Hindlimb muscle (tissue), 1 donor: ENCODE measurements around the gene DIP2A. TPM values are rescaled to one million over a fixed set of nuclear protein-coding genes. Genes with fewer than 3 reads are reported as not detected.
"Not testable (repeated sequence)": the region's sequence is repeated elsewhere in the genome, so short reads cannot be mapped to it uniquely, and the experiment has no call there.

Source experiments
- DNase-seq: peaks from one replicate; pipeline ENCODE4 v3.0.0-alpha.2; 2013
- polyA plus RNA-seq: library from polyadenylated mRNA; unstranded; fragments of 120-200 nt; gene quantifications from one replicate; pipeline ENCODE4 v1.2.1, GENCODE V29; 2013; ENCODE audit not compliant: insufficient read length

Gene DIP2A
- polyA plus RNA-seq, 1 donor, result 30.7 TPM

DNA sequence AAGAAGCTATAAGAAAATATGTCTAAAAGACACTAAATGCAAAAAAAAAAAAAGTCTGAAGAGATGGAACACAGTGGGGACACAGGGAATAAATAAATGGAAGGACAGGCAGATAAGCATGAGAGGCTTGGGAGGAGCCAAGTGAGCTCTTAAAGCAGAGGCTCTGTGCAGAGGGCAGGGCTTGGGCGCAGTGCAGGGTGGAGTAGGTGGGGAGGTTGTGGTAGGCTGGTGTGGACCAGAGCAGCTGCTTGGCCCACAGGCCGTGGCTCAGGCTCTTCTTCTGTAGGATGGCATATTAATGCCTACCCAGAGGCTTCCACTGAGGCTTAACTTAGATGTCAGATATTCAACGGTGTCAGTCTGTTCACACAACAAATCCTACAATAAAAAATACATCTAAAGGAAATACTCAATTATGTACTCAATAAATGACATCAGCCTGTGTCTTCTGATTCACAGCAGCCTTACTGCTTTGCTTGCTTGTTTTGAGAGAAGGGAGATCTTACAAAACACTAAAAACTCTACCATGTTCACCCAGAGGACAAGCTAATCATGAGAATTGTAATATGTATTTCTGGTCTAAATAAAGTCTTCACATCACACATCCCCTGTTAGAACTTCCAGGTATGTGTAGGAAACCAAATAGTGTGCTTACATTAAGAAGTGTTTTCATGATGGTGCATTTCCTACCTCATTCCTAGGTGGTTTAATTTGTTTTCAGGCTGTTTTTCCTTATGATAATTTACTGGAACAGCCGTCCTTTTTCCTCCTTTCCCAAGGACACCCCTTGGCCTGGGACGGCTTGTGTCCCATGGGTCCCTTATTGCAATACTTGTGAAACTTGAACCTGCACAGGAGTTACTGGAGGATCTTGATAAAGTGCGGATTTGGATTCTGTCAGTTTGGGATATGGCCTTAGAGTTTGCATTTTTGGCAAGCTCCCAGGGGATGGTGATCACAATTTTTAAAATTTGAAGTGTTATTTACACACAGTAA is 24.9 kb downstream of the DIP2A start:
- no peak for DNase-seq

DNA sequence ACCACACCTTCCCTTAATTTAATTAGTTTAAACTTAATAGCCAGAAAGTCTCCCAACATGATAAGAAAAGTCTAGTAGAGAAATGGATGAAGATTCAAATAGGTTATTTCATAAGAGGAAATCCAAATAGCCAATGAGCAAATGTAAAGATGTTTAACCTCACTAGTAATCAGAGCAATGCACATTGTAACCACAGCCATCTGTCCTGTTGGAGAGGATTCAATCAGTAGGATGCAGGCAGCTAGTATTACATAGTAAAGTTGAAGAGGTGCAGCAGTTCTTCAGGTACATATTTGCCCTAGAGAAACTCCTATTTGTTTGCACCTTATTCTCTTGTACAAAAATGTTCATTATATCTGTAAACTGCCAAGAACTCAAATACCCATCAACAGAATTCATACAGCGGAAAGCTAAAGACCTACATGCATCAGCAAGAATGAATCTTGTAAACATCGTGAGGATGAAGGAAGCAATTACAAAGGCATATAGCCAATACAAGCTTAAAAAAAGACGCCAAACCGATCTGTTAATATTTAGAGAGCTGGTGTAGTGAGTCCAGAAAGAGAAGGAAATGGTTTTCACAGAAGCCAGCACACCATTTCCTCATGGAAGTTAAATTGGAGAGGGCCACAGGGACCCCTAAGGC is 27.9 kb downstream of the DIP2A start:
- no peak for DNase-seq

DNA sequence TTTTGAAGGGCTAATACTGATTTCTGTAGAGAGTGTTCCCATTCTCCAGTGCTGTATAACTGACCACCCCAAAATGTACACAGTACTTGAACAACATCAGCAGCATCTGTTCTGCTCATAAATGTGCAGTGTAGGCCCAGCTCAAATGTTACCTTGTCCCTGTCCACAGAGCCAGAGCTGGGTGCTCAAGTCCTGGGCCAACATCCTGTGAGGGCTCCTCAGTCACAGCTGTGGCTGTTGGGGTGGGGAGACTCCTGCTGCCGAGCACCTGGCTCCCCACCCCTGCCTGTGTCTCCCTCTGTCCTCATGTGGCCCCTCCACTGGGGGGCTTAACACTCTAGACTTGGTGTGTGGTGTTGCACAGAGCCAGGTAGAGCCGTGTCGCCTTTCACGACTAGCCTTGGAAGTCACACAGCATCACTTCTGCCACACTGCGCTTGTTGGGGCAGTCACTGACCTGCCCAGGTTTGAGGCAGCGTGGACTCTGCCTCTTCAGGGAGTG is 30.5 kb downstream of the DIP2A start:
- DNase-seq, result no peak

DNA sequence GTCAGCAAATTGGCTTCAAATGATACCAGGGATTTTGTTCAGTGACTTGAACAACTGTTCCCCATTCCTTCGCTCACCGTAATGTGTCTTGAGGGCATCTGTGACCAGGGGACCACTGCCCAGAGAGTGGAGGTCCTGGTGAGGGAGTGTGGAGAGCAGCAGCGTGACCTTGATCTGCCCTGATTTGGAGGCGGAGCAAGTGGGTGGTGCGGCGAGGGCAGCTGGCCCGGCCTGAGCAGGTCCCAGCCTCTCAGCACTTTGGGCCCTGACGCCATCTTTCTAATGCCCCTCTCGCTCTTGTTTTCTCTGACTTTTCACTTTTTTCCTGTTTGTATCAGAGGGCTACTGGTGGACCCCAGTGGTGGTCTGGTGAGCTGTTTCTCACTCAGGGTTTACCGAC is 31.1 kb downstream of the DIP2A start:
- DNase-seq, result no peak

DNA sequence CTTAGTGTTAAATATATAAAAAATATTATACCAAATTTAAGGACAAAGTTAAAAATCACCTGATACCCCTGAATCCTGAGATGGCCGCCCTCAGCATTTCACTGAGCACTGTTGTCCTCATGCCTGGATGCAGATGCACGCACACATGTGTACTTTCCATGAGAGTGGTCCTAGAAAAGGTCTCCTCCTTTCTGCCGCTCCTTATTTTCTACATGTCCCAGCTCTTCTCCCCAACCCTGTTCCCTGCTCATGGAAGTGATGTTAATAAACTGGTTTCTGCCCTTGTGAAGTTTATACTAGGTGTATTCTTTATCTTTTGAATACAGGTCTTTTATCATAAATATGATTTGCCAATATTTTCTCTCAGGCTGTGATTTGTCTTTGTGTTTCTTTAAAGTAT is 32.9 kb downstream of the DIP2A start:
- DNase-seq, result no peak

DNA sequence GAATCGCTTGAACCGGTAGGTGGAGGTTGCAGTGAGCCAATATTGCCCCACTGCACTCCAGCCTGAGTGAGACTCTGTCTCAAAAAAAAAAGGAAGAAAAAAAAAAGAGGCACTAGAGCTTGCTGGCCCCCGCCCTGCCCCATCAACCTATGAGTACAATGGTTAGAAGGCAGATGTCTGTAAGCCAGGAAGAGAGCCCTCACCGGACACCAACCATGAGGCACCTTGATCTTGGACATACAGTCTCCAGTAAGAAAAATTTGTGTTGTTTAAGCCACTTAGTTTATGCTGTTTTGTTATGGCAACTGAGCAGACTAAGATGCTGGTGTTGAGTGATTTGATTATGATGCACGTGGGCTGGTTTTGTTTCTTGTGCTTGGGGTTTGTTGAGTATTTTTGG is 34.2 kb downstream of the DIP2A start:
- DNase-seq, result no peak

DNA sequence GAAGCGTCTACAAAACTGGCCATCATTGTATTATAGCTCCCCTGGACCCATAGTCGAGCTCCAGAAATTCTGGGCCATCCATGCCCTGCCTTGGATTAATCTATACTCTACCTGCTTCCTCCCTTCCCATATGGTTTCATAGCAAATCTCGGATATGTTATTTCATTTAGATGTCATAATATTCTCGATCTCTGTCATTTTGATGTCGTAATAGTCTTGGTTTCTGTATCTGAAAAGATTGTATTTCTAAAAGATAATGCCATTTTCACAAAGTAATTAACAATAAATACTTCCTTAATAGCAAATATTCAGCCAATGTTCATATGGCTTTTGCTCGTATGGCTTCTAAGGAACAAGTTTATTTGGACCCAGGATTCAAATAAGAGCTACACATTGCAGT is 35.1 kb downstream of the DIP2A start:
- DNase-seq, result no peak

DNA sequence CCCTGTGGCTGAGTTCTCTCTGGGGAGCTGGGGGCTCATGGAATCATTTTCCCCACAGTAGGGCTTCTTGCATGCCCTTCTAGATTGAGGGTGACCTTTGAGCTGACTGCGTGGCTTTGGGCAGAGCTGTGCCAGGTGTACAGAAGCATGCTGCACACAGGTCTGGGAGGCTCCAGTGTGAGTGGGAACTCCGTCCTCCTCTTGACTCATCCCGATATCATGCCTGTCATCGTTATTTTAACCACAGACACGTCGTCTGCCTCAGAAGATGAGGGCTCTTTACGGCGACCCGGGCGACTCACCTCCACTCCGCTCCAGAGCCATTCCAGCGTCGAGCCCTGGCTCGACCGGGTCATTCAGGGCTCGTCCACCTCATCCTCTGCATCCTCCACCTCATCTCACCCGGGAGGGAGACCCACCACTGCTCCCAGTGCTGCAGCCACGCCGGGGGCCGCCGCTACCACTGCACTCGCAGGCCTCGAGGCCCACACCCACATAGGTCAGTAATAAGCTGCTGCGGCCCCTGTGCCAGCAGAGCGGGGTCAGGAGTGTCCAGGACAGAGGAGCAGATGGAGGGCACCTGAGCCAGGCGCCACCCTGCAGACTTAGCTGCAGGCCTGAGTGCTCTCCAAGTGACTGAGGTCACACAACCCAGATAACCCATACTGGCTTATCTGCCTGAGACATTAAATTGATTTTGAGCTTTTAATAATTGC is 39.8 kb downstream of the DIP2A start:
- no peak for DNase-seq

DNA sequence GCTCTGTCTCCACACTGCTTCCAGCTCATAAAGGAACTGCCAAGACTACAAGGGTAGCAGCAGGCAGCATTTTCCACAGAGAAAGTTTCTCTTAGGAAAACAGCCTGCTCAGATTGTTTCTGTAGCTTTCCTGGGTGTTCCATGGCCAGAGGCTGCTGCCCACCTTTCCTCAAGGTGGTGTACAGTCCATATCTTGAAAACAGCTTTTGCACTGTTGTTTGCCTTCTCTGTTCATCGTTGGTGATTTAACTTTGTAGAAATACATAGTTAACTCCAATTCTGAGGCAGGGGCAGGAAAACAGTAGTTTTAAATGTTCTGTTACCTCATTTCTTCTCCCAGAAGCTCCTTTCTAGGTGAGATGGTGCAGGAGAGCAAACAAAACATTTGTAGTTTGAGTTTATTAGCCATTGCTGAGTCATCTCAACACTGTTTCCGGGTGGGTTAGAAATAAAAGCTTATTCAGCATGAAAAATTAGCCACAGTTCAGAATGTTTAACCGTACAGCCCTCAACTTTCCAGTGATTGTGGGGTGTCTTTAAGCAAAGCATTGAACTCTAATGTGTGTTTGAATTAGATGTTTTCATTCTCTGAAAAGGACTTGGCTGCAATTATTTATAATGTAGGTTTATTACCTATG is 41.7 kb downstream of the DIP2A start:
- no peak for DNase-seq

DNA sequence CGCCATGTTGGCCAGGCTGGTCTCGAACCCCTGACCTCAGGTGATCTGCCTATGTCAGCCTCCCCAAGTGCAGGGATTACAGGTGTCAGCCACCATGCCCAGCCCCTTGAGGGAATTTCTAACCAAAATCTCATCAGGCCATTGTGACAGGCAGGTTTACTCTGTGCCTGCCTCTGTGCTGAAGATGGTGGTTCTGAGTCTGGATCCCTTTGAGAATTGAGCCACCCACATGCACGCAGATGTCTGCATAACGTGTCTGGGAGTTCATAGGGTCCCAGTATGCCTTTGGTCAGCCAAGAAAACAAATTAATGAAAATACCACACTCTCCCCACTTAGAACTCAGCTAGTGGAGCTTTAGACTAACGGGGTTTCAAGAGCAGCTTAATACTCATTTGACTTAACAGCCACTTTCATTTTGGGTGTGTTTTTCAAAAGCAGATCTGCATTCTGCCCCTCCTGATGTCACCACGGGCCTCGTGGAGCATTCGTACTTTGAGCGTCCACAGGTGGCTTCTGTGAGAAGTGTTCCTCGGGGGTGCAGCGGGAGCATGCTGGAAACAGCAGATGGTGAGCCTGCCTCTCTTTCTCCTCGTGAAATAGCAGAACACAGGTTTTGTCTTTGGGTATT is 45.3 kb downstream of the DIP2A start:
- no peak for DNase-seq

DNA sequence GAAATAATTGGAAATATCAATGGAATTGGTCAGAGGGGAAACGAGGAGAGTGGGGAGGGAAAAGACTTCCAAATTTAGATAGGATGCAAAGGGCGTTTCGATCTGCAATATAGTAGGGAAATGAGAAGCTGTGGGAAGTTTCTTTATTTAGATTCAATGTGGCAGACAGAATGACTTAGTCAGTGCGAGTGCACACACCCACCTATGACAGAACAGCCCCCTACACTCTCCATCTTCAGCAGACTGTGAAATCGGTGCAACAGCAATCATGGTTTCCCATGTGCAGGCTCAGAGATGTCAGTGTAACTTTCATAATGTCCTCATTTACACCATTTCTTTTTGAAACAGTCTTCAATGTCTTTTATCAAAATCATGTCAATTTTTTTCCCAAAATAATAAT is 46.0 kb downstream of the DIP2A start:
- DNase-seq, result no peak

DNA sequence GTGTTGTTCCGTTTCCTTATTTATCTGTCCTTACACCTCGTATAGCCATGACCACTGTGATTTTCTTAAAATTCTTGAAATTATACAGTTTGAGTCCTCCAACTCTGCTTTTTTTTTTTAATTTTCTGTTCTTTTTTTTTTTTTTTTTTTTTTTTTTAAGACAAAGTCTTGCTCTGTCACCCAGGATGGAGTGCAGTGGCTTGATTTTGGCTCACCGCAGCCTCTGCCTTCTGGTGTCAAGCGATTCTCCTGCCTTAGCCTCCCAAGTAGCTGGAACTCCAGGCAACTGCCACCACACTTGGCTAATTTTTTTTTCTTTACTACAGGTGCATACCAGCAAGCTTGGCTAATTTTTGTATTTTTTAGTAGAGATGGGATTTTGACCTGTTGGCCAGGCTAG is 48.9 kb downstream of the DIP2A start:
- no peak for DNase-seq

DNA sequence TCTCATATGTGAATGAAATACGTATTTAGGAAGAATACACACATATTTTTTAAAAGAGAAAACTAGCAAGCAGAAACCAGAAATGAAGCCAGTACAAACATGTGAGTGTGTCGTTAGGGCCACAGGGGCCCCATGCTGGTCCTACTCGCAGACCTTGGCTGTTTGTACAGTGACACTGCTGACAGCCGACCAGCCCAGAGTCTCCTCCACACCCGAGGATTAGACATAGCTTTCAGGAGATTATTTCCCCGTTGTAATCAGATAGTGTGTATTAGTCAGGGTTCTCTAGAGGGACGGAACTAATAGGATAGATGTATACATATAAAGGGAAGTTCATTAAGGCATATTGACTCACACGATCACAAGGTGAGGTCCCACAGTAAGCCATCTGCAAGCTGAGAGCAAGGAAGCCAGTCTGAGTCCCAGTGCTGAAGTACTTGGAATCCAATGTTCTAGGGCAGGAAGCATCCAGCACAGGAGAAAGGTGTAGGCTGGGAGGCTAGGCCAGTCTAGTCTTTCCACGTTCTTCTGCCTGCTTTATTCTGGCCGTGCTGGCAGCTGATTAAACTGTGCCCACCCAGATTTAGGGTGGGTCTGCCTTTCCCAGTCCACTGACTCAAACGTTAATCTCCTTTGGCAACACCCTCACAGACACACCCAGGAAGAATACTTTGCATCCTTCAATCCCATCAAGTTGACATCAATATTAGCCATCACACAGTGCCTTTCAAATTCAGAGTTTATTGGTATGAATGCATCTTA is 51.2 kb downstream of the DIP2A start:
- no peak for DNase-seq

DNA sequence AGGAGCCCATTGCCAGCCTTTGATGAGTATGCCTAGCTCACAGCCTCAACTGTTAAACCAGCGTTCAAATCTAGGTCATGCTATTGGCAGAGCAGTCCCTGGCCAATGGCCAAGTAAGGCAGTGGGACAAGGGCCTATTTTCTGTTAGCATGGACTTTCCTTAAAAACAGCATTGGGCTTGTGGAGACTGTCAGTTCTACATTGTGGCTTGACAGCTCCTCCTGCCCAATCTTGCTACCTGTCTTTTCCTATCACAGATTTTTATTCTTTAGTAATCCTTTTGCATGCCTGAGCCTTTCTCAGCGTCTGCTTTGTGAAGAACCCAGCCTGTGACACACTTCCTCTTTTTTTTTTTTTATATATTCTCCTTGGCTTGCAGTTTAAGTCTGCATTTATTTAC is 56.4 kb downstream of the DIP2A start:
- DNase-seq, result peak; percentile 23

DNA sequence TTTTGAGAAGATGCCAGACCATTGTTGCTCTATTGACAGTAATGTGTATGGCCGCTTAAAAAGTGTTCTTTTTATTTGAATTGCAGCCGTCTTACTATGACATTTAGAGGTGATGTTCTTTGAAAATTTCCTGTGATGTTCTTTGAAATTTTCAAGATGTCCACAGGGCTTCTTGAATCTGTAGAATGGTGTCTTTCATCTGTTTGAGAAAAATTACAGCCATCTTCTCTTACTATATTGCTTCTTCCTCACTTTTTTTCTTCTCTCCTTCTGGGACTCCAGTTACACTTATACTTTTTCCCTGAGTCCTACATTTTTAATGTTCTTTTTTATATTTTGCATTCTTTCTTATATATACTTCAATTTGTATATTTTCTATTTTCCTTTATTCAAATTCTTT is 57.4 kb downstream of the DIP2A start:
- no peak for DNase-seq

DNA sequence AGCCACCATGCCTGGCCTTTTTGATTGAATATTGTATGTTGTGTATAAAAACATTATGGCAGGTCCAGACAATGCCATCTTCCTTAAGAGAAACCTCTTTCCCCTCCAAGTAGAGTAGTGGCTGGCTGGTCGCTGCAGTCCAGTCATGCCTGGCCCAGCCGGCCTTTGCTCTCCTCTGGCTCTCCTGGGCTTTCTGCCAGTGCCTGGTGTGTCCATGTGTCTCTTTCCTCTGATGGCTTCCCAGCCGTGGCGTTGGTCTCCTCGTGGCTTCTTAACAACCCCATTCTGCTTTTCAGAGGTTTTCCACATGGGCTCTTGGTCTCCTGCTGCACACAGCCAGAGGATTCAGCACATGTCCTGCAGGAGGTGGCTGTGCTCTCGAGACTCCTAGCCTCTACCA is 58.7 kb downstream of the DIP2A start:
- no peak for DNase-seq

DNA sequence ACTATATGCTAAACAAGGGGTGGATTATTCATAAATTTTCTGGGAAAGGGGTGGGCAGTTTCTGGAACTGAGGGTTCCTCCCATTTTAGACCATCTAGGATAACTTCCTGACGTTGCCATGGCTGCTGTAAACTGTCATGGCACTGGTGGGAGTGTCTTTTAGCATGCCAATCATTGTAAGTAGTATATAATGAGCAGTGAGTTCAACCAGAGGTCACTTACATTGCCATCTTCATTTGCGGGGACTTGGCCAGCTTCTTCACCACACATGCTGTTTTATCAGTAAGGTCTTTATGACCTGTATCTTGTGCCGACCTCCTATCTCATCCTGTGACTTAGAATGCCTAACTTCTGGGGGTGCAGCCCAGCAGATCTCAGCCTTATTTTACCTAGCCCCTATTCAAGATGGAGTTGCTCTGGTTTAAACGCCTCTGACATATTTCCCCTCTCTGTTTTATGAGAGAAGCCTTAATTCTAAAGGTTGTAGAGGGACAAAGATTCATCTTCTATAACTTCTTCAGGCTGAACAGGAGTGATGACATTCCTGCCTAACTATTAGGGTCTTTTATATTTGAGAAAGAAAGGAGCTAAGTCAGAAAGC is 60.4 kb downstream of the DIP2A start:
- no peak for DNase-seq

DNA sequence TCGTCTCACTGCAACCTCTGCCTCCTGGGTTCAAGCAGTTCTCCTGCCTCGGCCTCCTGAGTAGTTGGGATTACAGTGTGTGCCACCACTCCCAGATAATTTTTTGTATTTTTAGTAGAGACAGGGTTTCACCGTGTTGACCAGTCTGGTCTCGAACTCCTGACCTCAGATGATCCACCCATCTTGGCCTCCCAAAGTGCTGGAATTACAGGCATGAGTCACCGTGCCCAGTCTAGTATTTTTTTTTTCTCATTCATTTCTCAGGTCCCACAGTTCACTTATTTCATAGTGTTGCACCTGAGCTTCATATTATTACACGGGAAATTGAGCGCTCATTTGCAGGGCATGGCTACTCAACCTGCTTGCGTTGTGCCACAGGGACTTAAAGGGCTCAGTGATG is 68.7 kb downstream of the DIP2A start:
- not testable (repeated sequence) for DNase-seq

DNA sequence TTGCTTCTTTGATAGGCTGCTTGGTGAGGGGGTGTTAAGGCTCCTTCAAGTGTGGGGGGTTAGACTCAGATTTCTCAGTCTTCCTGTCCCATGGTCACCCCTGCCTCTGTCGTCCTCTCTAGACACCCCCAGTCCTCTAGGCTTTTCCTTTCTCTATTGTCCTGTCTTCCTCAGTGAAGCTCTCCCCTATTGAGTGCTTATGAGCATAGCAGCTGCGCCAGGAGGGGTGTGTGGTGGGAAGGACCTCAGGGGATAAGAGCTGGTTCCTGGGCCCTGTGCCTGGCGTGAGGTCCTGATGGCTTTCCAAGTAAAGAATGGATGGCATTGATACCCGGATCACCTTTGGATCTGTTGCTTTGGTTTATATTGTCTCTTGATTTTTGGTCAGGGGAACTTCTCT is 69.1 kb downstream of the DIP2A start:
- DNase-seq, result no peak

DNA sequence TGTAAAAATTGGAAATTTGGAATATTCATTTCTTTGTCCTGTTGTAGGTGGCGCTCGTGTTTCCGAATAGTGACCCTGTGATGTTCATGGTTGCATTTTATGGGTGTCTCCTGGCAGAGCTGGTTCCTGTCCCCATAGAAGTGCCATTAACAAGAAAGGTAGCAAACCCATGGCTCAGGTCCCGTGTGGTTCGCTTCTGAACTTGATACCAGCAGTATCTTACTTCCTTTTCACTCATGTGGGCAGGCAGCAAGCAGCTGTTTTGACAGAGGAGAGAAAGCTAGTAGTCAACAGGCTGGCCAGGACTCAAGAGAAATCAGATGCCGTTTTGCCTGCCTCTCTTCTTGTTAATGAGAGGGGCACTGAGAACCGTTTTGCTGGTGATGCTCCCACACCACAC is 73.4 kb downstream of the DIP2A start:
- no peak for DNase-seq

DNA sequence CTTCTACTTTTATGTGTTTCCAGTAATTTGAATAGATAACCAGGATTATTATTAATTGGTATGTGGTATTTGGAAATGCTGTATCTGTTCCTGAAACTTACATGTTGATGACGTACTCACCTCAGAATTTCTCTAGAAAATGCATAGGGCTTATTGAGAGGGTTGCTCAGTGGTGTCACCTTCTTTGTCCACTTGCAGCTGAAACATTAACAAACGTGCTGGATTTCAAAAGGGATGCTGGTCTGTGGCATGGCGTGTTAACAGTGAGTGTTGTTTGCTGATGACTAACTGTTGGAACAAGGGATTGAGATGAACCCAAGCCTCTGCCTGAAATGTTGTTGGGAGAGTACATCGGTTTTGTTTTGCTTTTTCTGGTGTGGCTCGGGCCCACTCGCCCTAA is 78.3 kb downstream of the DIP2A start:
- DNase-seq, result no peak
